Middle frontal gyrus (tissue), 1 donor: ENCODE data around the gene OLFM2.

Experiments used
- DNase-seq: peaks from one replicate; pipeline ENCODE4 v3.0.0-alpha.2; 2015; ENCODE audit warnings: low spot score; ENCODE audit errors: extremely low spot score

The OLFM2 gene

DNA sequence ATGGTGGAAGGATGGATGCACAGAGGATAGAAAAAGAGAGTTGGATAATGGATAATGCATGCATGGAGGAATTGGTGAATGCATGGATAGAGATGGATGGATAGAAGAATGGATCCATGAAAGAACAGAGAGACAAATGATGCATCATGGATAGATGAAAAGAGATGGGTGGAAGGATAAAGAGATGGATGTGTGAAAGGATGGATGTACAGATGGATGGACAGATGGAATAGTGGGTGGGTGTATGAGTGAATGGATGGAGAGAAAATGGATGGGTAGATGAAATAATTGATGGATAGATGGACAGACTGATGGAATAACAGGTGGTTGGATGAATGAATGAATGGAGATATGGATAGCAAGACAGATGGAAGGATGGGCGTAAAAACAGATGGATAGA, 25.7 kb downstream of the OLFM2 start:
- DNase-seq = no peak

DNA sequence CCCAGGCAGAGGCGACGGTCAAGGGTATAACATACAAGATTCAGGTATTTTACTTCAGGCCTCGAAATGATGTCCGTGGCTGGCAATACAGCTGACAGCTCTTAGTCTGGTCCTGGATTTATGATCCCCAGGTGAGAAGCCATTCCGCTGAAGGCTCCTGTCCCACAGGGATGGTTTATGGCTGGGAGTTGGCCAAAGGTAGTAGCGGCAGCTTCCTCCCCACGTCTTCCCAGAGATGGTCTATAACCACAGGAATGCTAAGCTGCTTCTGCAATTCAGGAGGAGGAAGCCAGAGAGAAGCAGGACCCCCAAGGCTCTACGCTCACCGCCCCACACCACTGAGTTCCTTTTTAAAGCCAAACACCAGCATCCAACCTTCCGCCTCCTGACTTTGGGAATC, 27.1 kb downstream of the OLFM2 start:
- DNase-seq = no peak

DNA sequence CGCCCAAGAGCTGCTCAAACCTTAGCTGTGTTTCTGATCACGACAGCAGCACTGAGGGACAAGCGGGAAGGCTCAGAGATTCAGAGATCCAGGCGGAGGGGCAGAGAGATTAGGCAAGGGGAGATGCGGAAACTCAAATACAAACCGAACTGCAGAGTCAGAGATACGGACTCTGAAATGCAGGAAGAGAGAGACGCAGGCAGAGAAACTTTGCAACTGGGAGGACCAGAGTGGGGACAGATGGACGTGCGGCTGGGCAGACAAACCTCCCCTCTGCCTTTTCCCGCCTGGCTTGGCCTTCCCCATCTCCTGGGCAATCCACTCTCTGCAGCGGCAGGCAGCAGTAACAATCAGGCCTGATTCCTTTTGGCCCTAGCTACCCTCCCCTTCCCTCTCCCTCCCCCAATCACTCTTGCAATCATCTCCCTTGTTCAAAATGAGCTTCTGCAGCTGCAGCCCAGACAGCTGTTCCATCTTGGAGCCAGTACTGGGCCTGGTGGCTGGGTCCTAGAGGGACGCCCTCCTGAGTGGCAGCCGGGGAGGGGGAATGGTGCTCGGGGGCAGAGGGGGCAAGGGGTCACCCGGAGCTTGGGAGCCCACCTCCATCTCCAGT, 29.7 kb downstream of the OLFM2 start:
- DNase-seq = no peak

DNA sequence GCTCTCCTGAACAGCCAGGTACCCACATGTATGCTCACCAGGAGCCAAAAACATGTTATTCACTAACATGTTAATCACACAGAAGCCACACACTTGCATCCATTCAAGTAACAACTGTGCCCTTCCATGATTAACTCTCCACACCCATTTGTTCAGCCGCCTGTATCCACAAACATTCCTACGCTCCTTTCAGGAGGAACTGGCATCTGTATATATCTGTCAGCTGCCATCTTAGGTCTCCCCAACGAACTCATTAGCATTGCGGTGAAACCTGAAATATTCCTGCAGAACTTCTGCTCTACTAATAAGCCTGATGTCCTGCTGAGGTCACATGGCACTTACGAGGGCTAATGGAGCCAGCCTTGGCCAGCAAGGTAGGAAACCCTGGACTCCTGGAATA, 33.0 kb downstream of the OLFM2 start:
- DNase-seq = no peak

- no peak for DNase-seq
These were observed 34.7 kb downstream of the OLFM2 start for GRCh38 chr19:9901642-9902041.

DNA sequence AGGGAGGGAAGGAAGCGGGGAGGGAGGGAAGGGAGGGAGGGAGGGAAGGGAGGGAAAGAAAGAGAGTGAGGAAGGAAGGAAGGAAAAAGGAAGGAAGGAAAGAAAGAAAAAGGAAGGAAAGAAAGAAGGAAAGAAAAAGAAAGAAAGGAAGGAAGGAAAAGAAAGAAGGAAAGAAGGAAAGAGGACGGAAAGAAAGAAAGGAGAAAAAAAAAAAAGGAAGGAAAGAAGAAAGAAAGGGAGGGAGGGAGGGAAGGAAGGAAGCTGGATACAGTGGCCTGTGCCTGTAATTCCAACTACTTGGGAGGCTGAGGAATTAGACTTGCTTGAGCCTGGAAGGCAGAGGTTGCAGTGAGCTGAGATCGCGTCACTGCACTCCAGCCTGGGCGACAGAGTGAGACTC, 35.3 kb downstream of the OLFM2 start:
- no peak for DNase-seq

DNA sequence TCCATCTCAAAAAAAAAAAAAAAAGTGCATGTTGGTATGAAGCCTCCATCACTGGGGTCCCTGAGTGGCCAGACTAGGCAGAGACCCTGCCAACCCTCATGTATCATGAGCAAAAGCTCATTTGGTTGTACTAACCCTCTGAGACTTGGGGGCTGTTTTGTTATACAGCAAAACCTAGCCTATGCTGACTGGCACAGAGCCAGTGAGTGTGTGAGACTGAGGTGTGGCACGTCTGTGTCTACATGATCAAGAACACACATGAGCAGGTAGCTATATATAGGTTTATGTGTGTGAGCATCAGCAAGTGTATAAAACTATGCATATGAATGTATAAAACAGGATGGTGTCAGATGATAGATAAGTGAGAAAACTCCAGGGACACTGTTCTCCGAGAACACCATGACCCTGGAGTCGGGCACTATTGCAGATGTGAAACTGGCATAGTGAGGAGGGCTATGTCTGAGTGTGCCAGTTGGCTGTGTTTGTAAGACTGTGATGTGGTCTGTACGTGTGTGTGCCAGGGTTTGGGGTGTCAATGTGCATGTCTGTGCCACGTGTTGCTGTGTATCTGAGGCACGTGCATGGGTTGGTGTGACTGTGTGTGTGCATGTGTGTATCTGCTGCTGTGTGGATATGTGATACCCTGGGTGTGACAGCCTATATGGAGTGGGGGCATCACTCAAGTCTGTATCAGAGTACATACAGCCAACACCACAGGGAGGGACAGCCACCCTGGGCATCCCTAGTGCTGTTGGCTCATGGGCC, 44.5 kb downstream of the OLFM2 start:
- no peak for DNase-seq

- DNase-seq = peak; percentile 47
These were observed 51.2 kb downstream of the OLFM2 start for GRCh38 chr19:9885077-9885552.

GRCh38 chr19:9883764-9884163, 52.6 kb downstream of the OLFM2 start:
- DNase-seq = no peak

- DNase-seq = no peak
These were observed 53.0 kb downstream of the OLFM2 start for GRCh38 chr19:9883231-9883758.

GRCh38 chr19:9881720-9882119, 54.6 kb downstream of the OLFM2 start:
- no peak for DNase-seq

GRCh38 chr19:9878511-9879196, 57.7 kb downstream of the OLFM2 start:
- no peak for DNase-seq

DNA sequence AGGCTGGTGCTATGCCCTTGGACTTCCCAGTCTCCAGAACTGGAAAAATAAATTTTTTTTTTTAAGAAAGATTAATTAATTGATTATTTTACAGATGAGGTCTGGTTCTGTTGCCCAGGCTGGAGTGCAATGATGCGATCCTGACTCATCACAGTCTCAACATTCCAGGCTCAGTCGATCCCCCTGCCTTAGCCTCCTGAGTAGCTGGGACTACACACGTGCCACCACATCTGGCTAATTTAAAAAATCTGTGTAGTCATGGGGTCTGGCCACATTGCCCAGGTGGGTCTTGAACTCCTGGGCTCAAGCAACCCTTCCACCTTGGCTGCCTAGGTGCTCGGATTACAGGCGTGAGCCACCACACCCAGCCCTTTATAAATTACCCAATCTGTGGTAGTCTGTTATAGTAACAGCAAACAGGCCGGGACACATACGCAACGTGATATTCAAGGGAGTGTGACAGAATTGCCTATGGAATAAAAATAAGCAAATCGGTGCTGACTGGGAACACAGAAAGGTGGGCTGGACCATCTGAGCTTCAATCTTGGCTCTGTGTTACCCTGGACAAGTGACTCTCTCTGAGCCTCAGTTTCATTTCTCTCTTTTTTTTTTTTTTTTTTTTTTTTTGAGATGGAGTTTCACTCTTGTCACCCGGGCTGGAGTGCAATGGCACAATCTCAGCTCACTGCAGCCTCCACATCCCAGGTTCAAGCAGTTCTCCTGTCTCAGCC, 58.4 kb downstream of the OLFM2 start:
- no peak for DNase-seq

DNA sequence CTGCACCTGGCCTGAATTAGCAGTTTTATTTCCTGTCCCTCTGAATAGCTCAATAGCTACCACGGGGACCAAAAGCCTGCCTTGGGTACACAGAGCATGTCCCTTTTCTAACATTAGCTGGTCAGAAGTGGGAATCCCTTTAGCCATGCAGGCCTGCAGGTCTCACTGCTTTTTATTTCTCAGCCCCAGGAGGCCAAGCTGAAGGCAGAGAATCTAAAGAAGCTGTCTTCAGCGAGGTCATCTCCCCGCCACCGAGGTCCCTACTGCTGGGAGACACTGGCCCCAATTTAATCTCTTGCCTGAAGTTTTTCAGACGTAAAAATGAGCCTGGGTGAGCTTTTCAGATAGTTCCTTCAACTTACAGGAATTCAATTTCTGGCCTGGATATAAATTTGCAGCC, 60.5 kb downstream of the OLFM2 start:
- DNase-seq = no peak

DNA sequence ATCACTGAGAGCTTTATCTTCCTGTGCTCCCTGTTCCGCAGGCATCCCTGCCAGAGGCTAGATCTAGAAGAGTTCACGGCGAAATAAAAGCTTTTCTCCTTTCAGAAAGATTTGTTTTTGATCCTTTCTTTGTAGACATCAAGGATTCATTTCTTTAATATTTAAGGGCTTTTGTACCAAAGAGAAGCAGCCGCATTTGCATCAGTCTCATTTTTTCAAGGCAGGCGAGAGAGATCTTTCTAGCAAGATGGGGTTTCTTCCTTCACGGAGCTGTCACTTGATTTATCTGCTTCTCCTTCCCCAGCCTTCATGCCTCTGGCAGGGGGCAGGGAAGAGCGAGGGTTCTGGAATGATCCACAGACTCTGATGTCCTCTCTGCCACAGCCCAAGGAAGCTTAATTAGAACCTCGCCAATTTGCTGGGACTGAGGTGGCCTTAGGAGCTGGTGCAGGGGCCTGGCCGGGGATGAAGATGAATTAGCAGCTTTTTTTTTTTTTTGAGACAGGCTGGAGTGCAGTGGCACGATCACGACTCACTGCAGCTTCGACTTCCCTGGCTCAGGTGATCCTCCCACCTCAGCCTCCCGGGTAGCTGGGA, 61.2 kb downstream of the OLFM2 start:
- DNase-seq = no peak

GRCh38 chr19:9872618-9873242, 63.6 kb downstream of the OLFM2 start:
- no peak for DNase-seq

DNA sequence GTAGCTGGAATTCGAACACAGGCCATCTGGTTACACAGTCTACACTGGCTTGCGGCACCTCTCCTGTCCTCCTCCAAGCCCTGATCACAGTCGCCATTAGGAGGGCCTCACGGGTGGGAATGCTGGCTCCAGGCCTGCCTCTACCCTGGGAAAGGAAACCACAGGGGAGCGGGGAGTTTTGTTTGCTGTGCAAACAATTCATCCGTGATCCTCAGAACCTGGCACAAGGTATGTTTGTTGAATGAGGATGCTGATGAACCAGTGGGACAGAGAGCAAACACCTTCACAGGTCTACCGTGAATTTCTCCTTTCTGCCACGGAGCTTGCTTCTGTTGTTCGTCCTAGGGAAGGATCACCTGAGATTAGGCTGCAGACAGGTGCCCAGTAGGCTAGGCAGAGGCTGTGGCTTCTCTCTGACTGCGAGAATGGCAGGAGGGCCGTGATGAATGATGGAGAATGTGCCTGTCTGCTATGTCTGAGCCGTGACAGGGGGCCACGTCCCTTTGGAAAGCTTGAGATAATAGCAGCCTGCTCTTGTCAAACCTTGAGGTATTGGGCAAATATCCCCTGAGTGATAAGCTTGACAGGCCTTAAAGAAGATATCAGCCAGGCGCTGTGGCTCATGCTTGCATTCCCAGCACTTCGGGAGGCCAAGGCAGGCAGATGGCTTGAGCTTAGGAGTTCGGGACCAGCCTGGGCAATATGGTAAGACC, 64.5 kb downstream of the OLFM2 start:
- no peak for DNase-seq

DNA sequence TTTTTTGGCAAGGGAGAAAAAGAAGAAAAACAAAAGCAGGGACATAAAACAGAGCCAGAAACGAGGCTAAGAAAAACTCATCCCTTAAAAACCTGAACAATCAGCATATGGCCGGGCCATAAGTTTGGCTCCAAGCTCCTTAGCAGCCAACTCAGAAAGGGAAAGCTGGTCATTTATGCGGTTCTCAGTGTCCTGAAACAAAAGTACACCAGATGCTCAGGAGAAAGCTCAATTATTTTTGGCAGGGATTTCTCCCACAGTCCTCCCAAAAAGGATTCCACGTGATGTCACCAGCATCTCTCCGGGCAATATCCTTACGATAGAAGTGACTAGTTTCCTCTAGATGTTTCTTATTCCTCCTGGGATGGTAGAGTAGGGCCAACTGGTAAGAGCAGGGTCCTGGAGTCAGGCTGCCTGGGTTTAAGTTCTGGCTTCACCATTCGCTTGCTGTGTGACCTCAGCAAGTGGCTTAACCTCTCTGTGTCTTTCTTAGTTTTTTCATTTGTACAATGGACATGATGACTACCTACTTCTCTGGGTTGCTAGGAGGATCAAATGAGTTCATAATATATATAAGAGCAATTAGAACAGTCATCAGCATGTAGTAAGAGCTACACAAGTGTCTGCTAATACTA, 67.2 kb downstream of the OLFM2 start:
- peak; percentile 29 for DNase-seq

GRCh38 chr19:9865732-9866501, 70.4 kb downstream of the OLFM2 start:
- no peak for DNase-seq
